Measurements from ENCODE around the gene CALCOCO1. TPM values are rescaled to one million over a fixed set of nuclear protein-coding genes. Genes with fewer than 3 reads are reported as not detected.
"Not testable (repeated sequence)": the region's sequence is repeated elsewhere in the genome, so short reads cannot be mapped to it uniquely, and the experiment has no call there.

Gene CALCOCO1
- total and polyA plus RNA-seq, 2 experiments from 2014 or later: 71.3 to 74.4 TPM

- peaks cover 4% of the 10 kb centered on the region for H3K79me2 ChIP-seq
- WGBS (ENCODE audit: low lambda C conversion rate, missing lambda C conversion rate): 86% methylated on average over 3 of the region's 3 CpGs
- no peak overlapping the region for H3K27ac ChIP-seq
- H2AFZ ChIP-seq: no peak overlapping the region
- H4K20me1 ChIP-seq (ENCODE audit: insufficient read depth, poor library complexity, severe bottlenecking): no peaks in the 10 kb centered on the region
- H3K4me2 ChIP-seq: no peak overlapping the region
- no peak overlapping the region for H3K4me3 ChIP-seq
- DNase-seq (ENCODE audit: low spot score): no peak
- H3K9me2 ChIP-seq (replicated peaks; ENCODE audit: insufficient read depth): no peaks in the 10 kb centered on the region
- H3K4me1 ChIP-seq (ENCODE audit: insufficient read depth): peaks cover 6% of the 10 kb centered on the region
- H3K9me3 ChIP-seq (ENCODE audit: low read depth): no peaks in the 10 kb centered on the region
- H3K36me3 ChIP-seq (replicated peaks; ENCODE audit: insufficient read depth, low read depth): no peaks in the 10 kb centered on the region
- TF ChIP-seq CTCF (IDR thresholded peaks at IDR 0.05; ENCODE audit: poor library complexity) (no peak), EZH2 (IDR thresholded peaks at IDR 0.05; ENCODE audit: borderline replicate concordance) (no peak), EZH2phosphoT487 (IDR thresholded peaks at IDR 0.05; ENCODE audit: low read depth, severe bottlenecking, unreplicated experiment) (no peak)
- no peaks in the 10 kb centered on the region for H3K27me3 ChIP-seq
Observed at GRCh38 chr12:53722450-53723041, 4.7 kb downstream of the CALCOCO1 start.

GRCh38 chr12:53720946-53721345 lies 6.3 kb downstream of the CALCOCO1 start:
- H3K4me2 ChIP-seq: no peak overlapping the region
- H3K9me2 ChIP-seq (replicated peaks; ENCODE audit: insufficient read depth): no peaks in the 10 kb centered on the region
- no peaks in the 10 kb centered on the region for H3K27me3 ChIP-seq
- H3K9me3 ChIP-seq (ENCODE audit: low read depth): no peaks in the 10 kb centered on the region
- no peaks in the 10 kb centered on the region for H3K79me2 ChIP-seq
- TF ChIP-seq EZH2phosphoT487 (IDR thresholded peaks at IDR 0.05; ENCODE audit: low read depth, severe bottlenecking, unreplicated experiment) (no peak), EZH2 (IDR thresholded peaks at IDR 0.05; ENCODE audit: borderline replicate concordance) (no peak), CTCF (IDR thresholded peaks at IDR 0.05; ENCODE audit: poor library complexity) (no peak)
- peaks cover under 1% of the 10 kb centered on the region for H3K4me1 ChIP-seq (ENCODE audit: insufficient read depth)
- H2AFZ ChIP-seq: no peak overlapping the region
- 88% methylated on average over 1 of the region's 1 CpG for WGBS (ENCODE audit: low lambda C conversion rate, missing lambda C conversion rate)
- no peak overlapping the region for H3K4me3 ChIP-seq
- no peak for DNase-seq (ENCODE audit: low spot score)
- H3K36me3 ChIP-seq (replicated peaks; ENCODE audit: insufficient read depth, low read depth): no peaks in the 10 kb centered on the region
- H4K20me1 ChIP-seq (ENCODE audit: insufficient read depth, poor library complexity, severe bottlenecking): no peaks in the 10 kb centered on the region
- H3K27ac ChIP-seq: no peak overlapping the region

- Histone ChIP-seq H3K4me3 (no peak overlapping the region), H2AFZ (no peak overlapping the region), H3K9me3 (ENCODE audit: low read depth) (no peaks in the 10 kb centered on the region), H4K20me1 (ENCODE audit: insufficient read depth, poor library complexity, severe bottlenecking) (no peaks in the 10 kb centered on the region), H3K9me2 (replicated peaks; ENCODE audit: insufficient read depth) (no peaks in the 10 kb centered on the region), H3K79me2 (no peaks in the 10 kb centered on the region), H3K4me2 (no peak overlapping the region), H3K27me3 (no peaks in the 10 kb centered on the region), H3K36me3 (replicated peaks; ENCODE audit: insufficient read depth, low read depth) (no peaks in the 10 kb centered on the region), H3K4me1 (ENCODE audit: insufficient read depth) (no peaks in the 10 kb centered on the region), H3K27ac (no peak overlapping the region)
- 77% methylated on average over 2 of the region's 2 CpGs for WGBS (ENCODE audit: low lambda C conversion rate, missing lambda C conversion rate)
- TF ChIP-seq EZH2 (IDR thresholded peaks at IDR 0.05; ENCODE audit: borderline replicate concordance): no peak
- no peak for TF ChIP-seq EZH2phosphoT487 (IDR thresholded peaks at IDR 0.05; ENCODE audit: low read depth, severe bottlenecking, unreplicated experiment)
- no peak for TF ChIP-seq CTCF (IDR thresholded peaks at IDR 0.05; ENCODE audit: poor library complexity)
- no peak for DNase-seq (ENCODE audit: low spot score)
Observed at GRCh38 chr12:53719649-53720048, 7.6 kb downstream of the CALCOCO1 start.

- not testable (repeated sequence) for H3K9me3 ChIP-seq (ENCODE audit: low read depth); DNase-seq (ENCODE audit: low spot score); H3K4me1 ChIP-seq (ENCODE audit: insufficient read depth); H4K20me1 ChIP-seq (ENCODE audit: insufficient read depth, poor library complexity, severe bottlenecking); H2AFZ ChIP-seq; H3K4me2 ChIP-seq; H3K79me2 ChIP-seq; H3K27me3 ChIP-seq; H3K4me3 ChIP-seq; H3K36me3 ChIP-seq (replicated peaks; ENCODE audit: insufficient read depth, low read depth); H3K9me2 ChIP-seq (replicated peaks; ENCODE audit: insufficient read depth); H3K27ac ChIP-seq
- WGBS (ENCODE audit: low lambda C conversion rate, missing lambda C conversion rate): 99% methylated on average over 5 of the region's 6 CpGs
Observed at GRCh38 chr12:53718567-53718966, 8.7 kb downstream of the CALCOCO1 start.

All from hepatocyte (in vitro differentiated cells).